Body of pancreas (tissue), 4 donors: ENCODE measurements around the gene ODAD4.

Experiments used
- POLR2A ChIP-seq, 3 donors: fragments of 450-650 bp; IDR thresholded peaks; one replicate each; pipeline ENCODE4 v1.6.1; 2016; ENCODE audit warnings: antibody characterized with exemption in 3 of 3, mild to moderate bottlenecking in 2 of 3
- TF ChIP-seq, protein P1 (sequence below), 7 experiments: fragments of 450-650 bp in 4 of 7; fragments of 200-600 bp in 3 of 7; sonication (generic) in 3 of 7; IDR thresholded peaks; one replicate each; pipeline ENCODE4 v1.5.1; 2016 to 2019; ENCODE audit warnings: antibody characterized with exemption in 7 of 7

DNA sequence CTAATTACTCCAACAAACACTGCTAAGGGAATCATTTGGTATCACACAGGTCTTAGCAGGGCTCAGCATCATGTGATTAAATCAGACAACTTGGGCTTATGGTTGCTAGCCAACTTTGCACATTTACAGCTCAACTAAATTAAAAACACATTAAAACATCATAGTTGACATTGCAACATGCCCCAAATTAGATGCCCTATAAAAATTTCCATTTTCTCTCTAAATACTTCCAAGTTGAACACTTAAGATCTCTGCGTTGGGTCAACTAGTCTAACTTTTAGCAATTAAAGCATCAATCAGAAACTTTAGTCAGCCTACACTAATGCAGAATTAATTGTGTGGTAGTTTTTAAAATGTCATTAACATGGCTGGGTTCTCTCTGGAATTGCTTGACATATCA is 74.7 kb downstream of the ODAD4 start:
- TF ChIP-seq, protein P1, sequence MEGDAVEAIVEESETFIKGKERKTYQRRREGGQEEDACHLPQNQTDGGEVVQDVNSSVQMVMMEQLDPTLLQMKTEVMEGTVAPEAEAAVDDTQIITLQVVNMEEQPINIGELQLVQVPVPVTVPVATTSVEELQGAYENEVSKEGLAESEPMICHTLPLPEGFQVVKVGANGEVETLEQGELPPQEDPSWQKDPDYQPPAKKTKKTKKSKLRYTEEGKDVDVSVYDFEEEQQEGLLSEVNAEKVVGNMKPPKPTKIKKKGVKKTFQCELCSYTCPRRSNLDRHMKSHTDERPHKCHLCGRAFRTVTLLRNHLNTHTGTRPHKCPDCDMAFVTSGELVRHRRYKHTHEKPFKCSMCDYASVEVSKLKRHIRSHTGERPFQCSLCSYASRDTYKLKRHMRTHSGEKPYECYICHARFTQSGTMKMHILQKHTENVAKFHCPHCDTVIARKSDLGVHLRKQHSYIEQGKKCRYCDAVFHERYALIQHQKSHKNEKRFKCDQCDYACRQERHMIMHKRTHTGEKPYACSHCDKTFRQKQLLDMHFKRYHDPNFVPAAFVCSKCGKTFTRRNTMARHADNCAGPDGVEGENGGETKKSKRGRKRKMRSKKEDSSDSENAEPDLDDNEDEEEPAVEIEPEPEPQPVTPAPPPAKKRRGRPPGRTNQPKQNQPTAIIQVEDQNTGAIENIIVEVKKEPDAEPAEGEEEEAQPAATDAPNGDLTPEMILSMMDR (IDR thresholded peaks at IDR 0.05) = no peak
- TF ChIP-seq POLR2A (IDR thresholded peaks at IDR 0.05) = no peak
